PFSK-1 (cell line): ENCODE results near the gene CMTM1.

Experiments used
- FOXP2 ChIP-seq: optimal IDR thresholded peaks from 2 replicates; pipeline ENCODE3; 2011; ENCODE audit warnings: borderline replicate concordance, control low read depth, inconsistent platforms; ENCODE audit not compliant: insufficient read depth; ENCODE audit errors: extremely low read length, extremely low read depth
- POLR2AphosphoS5 ChIP-seq: IDR thresholded peaks from 2 replicates; pipeline ENCODE4 v1.6.1; 2012; ENCODE audit warnings: low read depth, mild to moderate bottlenecking, control low read depth, low read length, moderate library complexity
- REST ChIP-seq, 2 experiments: IDR thresholded peaks; 2 replicates each; pipeline versions ENCODE4 v1.6.1 to v1.8.0; 2011 to 2012; ENCODE audit warnings: low read depth in 2 of 2, low read length in 2 of 2, control low read depth in 1 of 2, inconsistent platforms in 1 of 2, mild to moderate bottlenecking in 1 of 2, moderate library complexity in 1 of 2; ENCODE audit not compliant: insufficient read depth in 1 of 2
- SIN3A ChIP-seq: IDR thresholded peaks from 2 replicates; pipeline ENCODE4 v1.6.1; 2012; ENCODE audit warnings: mild to moderate bottlenecking, low read length, moderate library complexity, borderline replicate concordance; ENCODE audit not compliant: insufficient read depth
- TAF1 ChIP-seq: IDR thresholded peaks from 2 replicates; pipeline ENCODE4 v1.6.1; 2012; ENCODE audit warnings: low read length, control low read depth, borderline replicate concordance; ENCODE audit not compliant: insufficient read depth

The CMTM1 gene

GRCh38 chr16:66614161-66614802, 48.0 kb downstream of the CMTM1 start:
- TF ChIP-seq SIN3A (no peak), REST (IDR thresholded peaks at IDR 0.05; ENCODE audit: insufficient read depth in 1 of 2, low read depth in 2 of 2, low read length in 2 of 2) (no peak), FOXP2 (no peak), POLR2AphosphoS5 (no peak), TAF1 (no peak)

GRCh38 chr16:66616169-66616568, 49.9 kb downstream of the CMTM1 start:
- TF ChIP-seq FOXP2 (no peak), SIN3A (no peak), POLR2AphosphoS5 (no peak), TAF1 (no peak), REST (IDR thresholded peaks at IDR 0.05; ENCODE audit: insufficient read depth in 1 of 2, low read depth in 2 of 2, low read length in 2 of 2) (no peak)

- TF ChIP-seq TAF1 (no peak), POLR2AphosphoS5 (no peak), SIN3A (no peak), REST (IDR thresholded peaks at IDR 0.05; ENCODE audit: insufficient read depth in 1 of 2, low read depth in 2 of 2, low read length in 2 of 2) (no peak), FOXP2 (no peak)
Observed at GRCh38 chr16:66616592-66616991, 50.4 kb downstream of the CMTM1 start.

- no peak for TF ChIP-seq TAF1
- TF ChIP-seq SIN3A, result no peak
- TF ChIP-seq FOXP2, result no peak
- no peak for TF ChIP-seq REST (IDR thresholded peaks at IDR 0.05; ENCODE audit: insufficient read depth in 1 of 2, low read depth in 2 of 2, low read length in 2 of 2)
Observed at GRCh38 chr16:66617010-66617434, 50.8 kb downstream of the CMTM1 start.
